Heart left ventricle (tissue), 16 donors: ENCODE data around the gene PDF. TPM values are rescaled to one million over a fixed set of nuclear protein-coding genes. Genes with fewer than 3 reads are reported as not detected.
A peak's percentile ranks its signal among the peaks of the same experiment; 100 is the strongest.

ENCODE experiments used
- ATAC-seq, 4 donors: fragments of 200-7000 bp; cut with Tn5 transposase; one replicate each; pipeline ENCODE4 v1.9.1; 2020 to 2022; ENCODE audit warnings: moderate library complexity in 4 of 4, mild to moderate bottlenecking in 3 of 4, moderate number of reproducible peaks in 1 of 4
- DNase-seq, 5 donors: peaks; one replicate each; pipeline ENCODE4 v3.0.0-alpha.2; 2020
- H3K27ac ChIP-seq, 12 donors: fragments of 200-600 bp; sonication (generic) in 4 of 12; one replicate each; pipeline versions ENCODE4 v1.5.0 to v1.8.0; 2016 to 2022; ENCODE audit warnings: mild to moderate bottlenecking in 2 of 12
- H3K27me3 ChIP-seq, 9 donors: fragments of 200-600 bp; sonication (generic) in 2 of 9; one replicate each; pipeline versions ENCODE4 v1.5.1 to v1.8.0; 2016 to 2022; ENCODE audit warnings: mild to moderate bottlenecking in 3 of 9
- H3K36me3 ChIP-seq, 9 donors: fragments of 200-600 bp; sonication (generic) in 2 of 9; one replicate each; pipeline versions ENCODE4 v1.5.0 to v1.8.0; 2018 to 2022; ENCODE audit warnings: mild to moderate bottlenecking in 2 of 9
- H3K4me1 ChIP-seq, 12 donors: fragments of 200-600 bp; sonication (generic) in 4 of 12; one replicate each; pipeline versions ENCODE4 v1.5.0 to v1.8.0; 2016 to 2022; ENCODE audit warnings: mild to moderate bottlenecking in 3 of 12
- H3K4me3 ChIP-seq, 12 donors: fragments of 200-600 bp; sonication (generic) in 4 of 12; one replicate each; pipeline versions ENCODE4 v1.5.0 to v1.8.0; 2017 to 2022; ENCODE audit warnings: mild to moderate bottlenecking in 9 of 12, moderate library complexity in 4 of 12
- H3K9me3 ChIP-seq, 12 donors: fragments of 200-600 bp; sonication (generic) in 4 of 12; one replicate each; pipeline versions ENCODE4 v1.5.0 to v1.8.0; 2016 to 2022; ENCODE audit warnings: mild to moderate bottlenecking in 1 of 12
- CTCF ChIP-seq, 12 donors: fragments of 200-600 bp; sonication (generic) in 4 of 12; IDR thresholded peaks; one replicate each; pipeline versions ENCODE4 v1.5.0 to v1.8.0; 2018 to 2022; ENCODE audit warnings: antibody characterized with exemption in 12 of 12, mild to moderate bottlenecking in 5 of 12
- POLR2A ChIP-seq, 2 donors: fragments of 450-650 bp; IDR thresholded peaks; one replicate each; pipeline ENCODE4 v1.6.1; 2017; ENCODE audit warnings: antibody characterized with exemption in 2 of 2, mild to moderate bottlenecking in 2 of 2, moderate library complexity in 2 of 2
- WGBS, 4 donors: extraction: QIAGEN DNeasy Blood & Tissue Kit in 2 of 4; methylation state at CpG; one replicate each; pipeline versions ENCODE4 v1.1.5 to v1.1.7; 2013 to 2018; 5-methylcytosine and 5-hydroxymethylcytosine counted together
- intact Hi-C, 10 donors: fragments of 100-400 bp; cut with DNase I; formaldehyde crosslinking; loops; one replicate each; pipeline versions ENCODE4 v1.11.1 to v1.14.2; 2022
- polyA plus RNA-seq, 2 donors: library from polyadenylated mRNA; stranded (reverse); fragments of 200-250 nt; gene quantifications; one replicate each; pipeline ENCODE4 v1.2.3, GENCODE V29; 2013
- total RNA-seq, 9 donors: library from RNA; depleted of rRNA in 2 of 9; stranded (reverse); fragments of >200 nt in 2 of 9; fragmentation: NEBNext Ultra II Directional in 3 of 9; extraction: Animal tissue kit (Norgen Biotek cat#: 25700) in 3 of 9; gene quantifications; one replicate each; pipeline versions ENCODE4 v1.1.0 to v1.2.4, GENCODE V29; 2016 to 2023
- donor health status: ischemic (EF 13 %, LVEDD 7.1; RV severe dilation, severe dysfunction).
- donor health status: healthy with polysubstance abuse.
- donor health status: DM: no; HTN: yes; CAD: no.
- donor health status: DM: no; HTN: no; CAD: no.
- donor health status: ischemic (EF 25% LVEDD 6.9; RV normal size, moderate dysfunction).
- donor health status: ischemic (EF 25% LVEDD 5.7; RV mildly dilated, moderate dysfunction).
- donor health status: healthy.
- donor health status: DM: yes; HTN: yes; CAD: no.
- donor health status: ischemic (EF 35%, LVEDD 5.7; RV mildly dilated, moderate dysfunction).
- donor health status: nonischemic (EF 11% LVEDD 7.7; RV severe dilation, severe dysfunction).
- donor health status: DM: yes; HTN: yes; CAD: no.
- donor health status: PGD.
- donor health status: ischemic (EF 29% LVEDD 5.4; RV normal size, mild dysfunction).
- donor health status: nonischemic (EF 23%, LVEDD 6.1; RV moderate dilation, normal function).

Gene PDF
- total and polyA plus RNA-seq, 11 donors = 1.4 to 13.8 (median 6.0) TPM

DNA sequence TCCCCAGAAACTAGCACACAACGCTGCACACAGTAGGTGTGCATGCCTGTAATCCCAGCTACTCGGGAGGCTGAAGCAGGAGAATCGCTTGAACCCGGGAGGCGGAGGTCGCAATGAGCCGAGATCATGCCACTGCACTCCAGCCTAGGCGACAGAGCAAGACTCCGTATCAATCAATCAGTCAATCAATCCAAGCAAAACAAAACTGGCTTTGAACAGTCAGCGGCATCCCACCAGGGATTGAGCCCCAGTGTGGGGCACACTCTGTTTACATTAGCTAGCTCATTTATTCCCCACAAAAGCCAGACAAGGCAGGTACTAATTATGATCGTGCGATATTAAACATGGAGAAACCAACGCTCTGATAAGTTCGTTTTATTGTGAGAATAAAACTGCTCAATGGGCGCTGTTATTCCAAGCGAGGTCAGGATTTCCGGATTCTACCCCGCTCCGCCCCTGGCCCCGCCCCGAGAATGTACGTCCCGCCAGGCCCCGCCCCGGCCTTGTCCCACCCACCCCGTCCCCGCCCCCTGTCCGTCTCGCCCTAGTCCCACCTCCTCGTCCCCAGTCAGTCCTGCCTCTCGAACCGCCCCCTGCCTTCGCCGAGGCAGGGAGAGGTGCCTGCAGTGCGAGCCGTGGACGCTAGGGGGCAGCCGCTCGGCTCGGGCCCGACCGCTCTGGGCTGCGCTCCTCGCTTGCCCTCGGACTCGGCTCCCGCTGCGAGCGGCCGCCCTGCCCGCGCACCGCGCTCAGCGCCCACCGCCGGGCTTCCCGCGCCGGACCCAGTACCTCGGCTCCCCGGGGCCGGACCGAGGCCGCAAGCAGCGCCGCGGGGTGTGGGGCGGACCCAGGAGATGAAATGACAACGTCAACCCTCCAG is 19.5 kb downstream of the PDF start, which contains the start of gene VPS4A:
Gene VPS4A (plus strand): TSS at position 698 of the 880 bp plus-strand sequence. CDS start 162 bp downstream, at position 860.
- Histone ChIP-seq H3K27me3 (no peaks in the 10 kb centered on the region), H3K4me1 (peaks cover 0 to 41% (median 23%) of the 10 kb centered on the region in 12 donors), H3K36me3 (peaks cover 0 to 28% (median 21%) of the 10 kb centered on the region in 9 donors), H3K4me3 (peak within 1 kb of the TSS; percentile 75 to 100 (median 96)), H3K27ac (peak within 1 kb of the TSS; percentile 84 to 95 (median 91)), H3K9me3 (no peaks in the 10 kb centered on the region)
- ATAC-seq (peak; percentile 92 to 99 (median 97)), DNase-seq (peak; percentile 95 to 98 (median 96))
- 9 to 41% (median 15%) methylated on average over 15 to 70 of the region's 70 CpGs for WGBS, 4 donors
- intact Hi-C loops = loop anchor here in 1 of 10 donors (2.0 kb wide), 1 partner anchor 28 kb away; the partner anchor contains the start of genes COG8 and NIP7
- TF ChIP-seq CTCF (IDR thresholded peaks at IDR 0.05) (peak; percentile 70 to 97 (median 90)), POLR2A (IDR thresholded peaks at IDR 0.05) (peak in 1 of 2 donors; percentile 73)

GRCh38 chr16:69309316-69309715 is 21.1 kb downstream of the PDF start:
- no peak for ATAC-seq
- H3K27ac ChIP-seq = peak overlapping the region in 1 of 12 donors; percentile 9
- intact Hi-C loops = no loop called here

DNA sequence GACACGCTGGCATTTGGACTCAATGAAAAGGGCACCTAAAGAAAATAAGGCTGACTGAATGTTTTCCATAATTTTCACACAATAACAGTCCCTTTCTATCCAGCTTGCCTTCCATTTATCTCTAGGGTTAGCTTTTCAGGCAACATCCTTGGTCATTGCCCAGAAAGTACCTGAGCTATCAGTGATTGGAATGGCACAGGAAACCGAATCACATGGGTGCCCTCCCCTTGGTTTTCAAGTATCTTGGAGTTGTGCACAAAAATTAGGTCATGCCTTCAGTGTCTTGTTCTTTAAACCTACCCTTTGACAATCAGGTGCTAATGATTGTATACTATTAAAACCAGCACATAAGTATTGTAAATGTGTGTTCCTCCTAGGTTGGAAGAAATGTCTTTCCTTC is 22.5 kb downstream of the PDF start:
- intact Hi-C loops = no loop called here
- Histone ChIP-seq H3K36me3 (peaks cover 0 to 21% (median 3%) of the 10 kb centered on the region in 9 donors), H3K9me3 (no peaks in the 10 kb centered on the region), H3K4me3 (no peak overlapping the region), H3K4me1 (peaks cover 0 to 19% (median 12%) of the 10 kb centered on the region in 12 donors), H3K27me3 (no peaks in the 10 kb centered on the region), H3K27ac (no peak overlapping the region)
- ATAC-seq (no peak), DNase-seq (peak in 1 of 5 donors; percentile 2)
- TF ChIP-seq POLR2A (IDR thresholded peaks at IDR 0.05) (no peak), CTCF (IDR thresholded peaks at IDR 0.05) (no peak)
- WGBS, 4 donors = 90 to 96% (median 94%) methylated on average over 2 of the region's 2 CpGs

More at GRCh38 chr16:69309316-69309715, 21.1 kb downstream of the PDF start:
- TF ChIP-seq POLR2A (IDR thresholded peaks at IDR 0.05) (no peak), CTCF (IDR thresholded peaks at IDR 0.05) (no peak)
- WGBS, 4 donors = 83 to 88% (median 85%) methylated on average over 12 of the region's 12 CpGs
- Histone ChIP-seq H3K27me3 (no peaks in the 10 kb centered on the region), H3K4me1 (peaks cover 0 to 28% (median 21%) of the 10 kb centered on the region in 12 donors), H3K9me3 (no peaks in the 10 kb centered on the region), H3K36me3 (peaks cover 0 to 19% (median 5%) of the 10 kb centered on the region in 9 donors), H3K4me3 (no peak overlapping the region)
- no peak for DNase-seq

DNA sequence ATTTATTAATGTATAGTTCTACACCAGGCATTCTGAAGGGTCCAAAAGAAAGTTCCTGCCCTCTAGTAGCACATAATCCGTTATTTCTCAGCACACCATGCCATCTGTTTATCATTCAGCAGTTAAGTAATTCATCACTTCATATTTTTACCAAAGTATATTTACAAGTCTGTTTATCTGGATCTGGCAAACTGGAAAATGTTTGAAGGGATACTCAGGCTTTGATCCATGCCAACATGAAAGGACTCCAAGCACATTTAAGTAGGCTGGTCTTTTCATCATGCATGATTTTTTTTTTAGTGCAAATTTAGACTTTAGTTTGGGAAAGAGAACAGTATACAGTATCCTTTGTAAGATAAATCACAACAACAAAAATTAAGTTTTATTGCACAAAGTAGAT is 23.3 kb downstream of the PDF start:
- no peak overlapping the region for H3K27ac ChIP-seq
- peaks cover 0 to 11% (median 5%) of the 10 kb centered on the region in 12 donors for H3K4me1 ChIP-seq
- no peak overlapping the region for H3K4me3 ChIP-seq
- no peak for DNase-seq
- intact Hi-C loops = no loop called here
- H3K9me3 ChIP-seq = no peaks in the 10 kb centered on the region
- ATAC-seq = no peak
- no peak for TF ChIP-seq POLR2A (IDR thresholded peaks at IDR 0.05)
- no peak for TF ChIP-seq CTCF (IDR thresholded peaks at IDR 0.05)
- no peaks in the 10 kb centered on the region for H3K27me3 ChIP-seq
- 86 to 97% (median 91%) methylated on average over 1 of the region's 1 CpG for WGBS, 4 donors
- peaks cover 0 to 22% (median 3%) of the 10 kb centered on the region in 9 donors for H3K36me3 ChIP-seq
